Islet precursor cell (in vitro differentiated cells): ENCODE measurements around the gene MCU.
"Not testable (repeated sequence)": the region's sequence is repeated elsewhere in the genome, so short reads cannot be mapped to it uniquely, and the experiment has no call there.

Source experiments
- DNase-seq: peaks from one replicate; pipeline ENCODE4 v3.0.0-alpha.2; 2018

MCU gene

GRCh38 chr10:72855129-72855528, 163.2 kb downstream of the MCU start:
- no peak for DNase-seq

GRCh38 chr10:72855790-72856189, 163.8 kb downstream of the MCU start:
- DNase-seq, result no peak

- no peak for DNase-seq
Observed at GRCh38 chr10:72858067-72858466, 166.1 kb downstream of the MCU start.

GRCh38 chr10:72862957-72863356, 171.0 kb downstream of the MCU start:
- DNase-seq, result no peak

- no peak for DNase-seq
Observed at GRCh38 chr10:72875250-72876055, 183.5 kb downstream of the MCU start.

GRCh38 chr10:72879245-72879644, 187.3 kb downstream of the MCU start:
- no peak for DNase-seq

- no peak for DNase-seq
Observed at GRCh38 chr10:72881291-72881690, 189.3 kb downstream of the MCU start.

- no peak for DNase-seq
Observed at GRCh38 chr10:72883861-72884260, 191.9 kb downstream of the MCU start.

- DNase-seq, result no peak
Observed at GRCh38 chr10:72885953-72886352, 194.0 kb downstream of the MCU start.

- DNase-seq, result no peak
Observed at GRCh38 chr10:72886621-72887020, 194.7 kb downstream of the MCU start.

GRCh38 chr10:72887043-72887442, 195.1 kb downstream of the MCU start:
- DNase-seq, result no peak

GRCh38 chr10:72888151-72888638, 196.3 kb downstream of the MCU start:
- no peak for DNase-seq

- no peak for DNase-seq
Observed at GRCh38 chr10:72889391-72889831, 197.5 kb downstream of the MCU start.

GRCh38 chr10:72890086-72890485, 198.1 kb downstream of the MCU start:
- DNase-seq, result no peak

GRCh38 chr10:72893136-72893798, 201.3 kb downstream of the MCU start, which contains the start of gene OIT3:
OIT3 (plus strand) TSS chr10:72893739; CDS start chr10:72893799, 60 bp downstream.
- DNase-seq, result no peak

- DNase-seq, result no peak
Observed at GRCh38 chr10:72895236-72895850, 203.4 kb downstream of the MCU start.

GRCh38 chr10:72898616-72899015, 206.7 kb downstream of the MCU start:
- no peak for DNase-seq

GRCh38 chr10:72899545-72899944, 207.6 kb downstream of the MCU start:
- DNase-seq, result no peak

- DNase-seq, result not testable (repeated sequence)
Observed at GRCh38 chr10:72903941-72904446, 212.1 kb downstream of the MCU start.

GRCh38 chr10:72904806-72905205, 212.9 kb downstream of the MCU start:
- no peak for DNase-seq

GRCh38 chr10:72906446-72906845, 214.5 kb downstream of the MCU start:
- DNase-seq, result no peak

GRCh38 chr10:72910705-72911104, 218.8 kb downstream of the MCU start:
- DNase-seq, result no peak

- DNase-seq, result no peak
Observed at GRCh38 chr10:72911758-72912157, 219.8 kb downstream of the MCU start.
